ENCODE measurements around the gene EFNB2.
A peak's percentile ranks its signal among the peaks of the same experiment; 100 is the strongest.

Gene EFNB2

DNA sequence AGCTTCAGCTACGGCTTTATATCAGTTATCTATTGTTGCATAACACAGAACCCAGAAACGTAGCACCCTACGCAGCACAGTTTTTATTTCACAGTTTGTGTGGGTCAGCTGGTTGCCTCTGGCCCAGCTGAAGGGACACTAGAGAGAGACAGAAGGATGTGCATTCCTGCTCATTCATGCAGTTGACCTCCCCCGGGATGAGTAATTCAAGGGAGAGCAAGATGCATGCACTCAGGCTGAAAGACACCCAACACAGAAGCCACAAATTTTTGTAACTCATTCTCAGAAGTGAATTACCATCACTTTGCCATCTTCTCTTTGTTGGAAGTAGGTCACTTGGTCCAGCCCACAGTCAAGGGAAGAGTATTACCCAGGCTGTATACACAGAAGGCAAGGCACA is 89.5 kb downstream of the EFNB2 start:
- peak; percentile 43 for DNase-seq (ENCODE audit: low spot score)

DNA sequence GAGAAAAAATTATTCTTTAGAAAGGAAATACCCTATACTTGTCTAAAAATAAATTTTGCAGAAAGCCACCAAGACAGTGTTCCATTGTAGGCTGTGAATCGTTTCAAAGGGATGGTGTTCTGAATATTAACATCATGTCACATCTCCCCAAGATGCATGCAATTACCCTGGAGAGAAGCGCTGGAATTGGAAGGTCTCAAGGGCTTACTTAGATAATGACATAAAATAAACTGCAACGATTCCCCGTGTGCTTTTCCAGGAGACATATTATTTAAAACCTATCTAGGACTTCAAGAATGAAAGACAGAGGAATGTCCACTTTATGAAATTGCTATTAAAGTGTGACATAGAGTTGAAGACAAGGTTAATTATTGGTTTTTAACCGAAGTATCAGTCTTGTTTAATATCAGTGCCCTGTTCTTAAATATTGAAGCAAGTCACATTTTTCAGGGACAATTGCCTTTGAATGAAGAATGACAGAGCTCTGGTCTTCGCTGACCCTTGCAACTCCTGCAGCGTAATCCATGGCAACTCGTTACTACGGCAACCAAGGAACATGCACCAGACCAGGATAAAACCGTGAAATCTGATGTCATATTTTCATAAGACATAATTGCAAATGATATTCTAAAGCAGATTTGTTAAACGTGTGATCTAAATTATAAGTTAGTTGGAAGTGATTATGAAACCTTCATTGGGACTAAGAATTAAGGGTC is 91.7 kb downstream of the EFNB2 start:
- no peak for DNase-seq (ENCODE audit: low spot score)

DNA sequence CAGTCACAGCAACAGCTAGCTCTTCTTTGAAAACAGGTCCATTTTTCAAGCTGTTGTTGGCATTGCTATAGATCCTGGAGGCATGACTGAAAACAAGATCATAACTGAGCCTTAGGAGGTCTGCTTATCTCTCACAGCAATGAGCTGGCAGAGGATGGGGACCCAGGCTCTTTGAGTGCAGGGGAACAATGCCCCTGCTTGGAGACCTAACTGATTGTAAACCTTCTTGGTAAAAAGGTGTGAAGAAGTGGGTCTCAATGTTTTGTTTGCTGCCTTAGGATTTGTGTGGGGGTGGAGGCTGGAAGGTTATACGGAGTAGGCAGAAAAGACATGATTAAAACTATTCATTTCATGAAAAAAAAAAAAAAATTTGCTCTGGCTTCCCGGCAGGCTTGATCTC is 94.6 kb downstream of the EFNB2 start:
- DNase-seq (ENCODE audit: low spot score): no peak
